ENCODE results near the gene DHH. TPM values are rescaled to one million over a fixed set of nuclear protein-coding genes. Genes with fewer than 3 reads are reported as not detected.
A peak's percentile ranks its signal among the peaks of the same experiment; 100 is the strongest.

Gene DHH
- total RNA-seq, 1 experiment from 2014 or later = not detected

GRCh38 chr12:49110464-49111155 is 16.0 kb upstream of the DHH start, which contains the start of gene LMBR1L:
Gene LMBR1L (minus strand): TSS chr12:49110847. CDS start chr12:49110555, 292 bp downstream.
- in situ Hi-C loops (cut with HindIII; ENCODE audit: low sequenced_read_pairs) = no loop called here
- DNase-seq (ENCODE audit: low spot score) = peak; percentile 99

- in situ Hi-C loops (cut with HindIII; ENCODE audit: low sequenced_read_pairs) = no loop called here
Observed at GRCh38 chr12:49109641-49110463, 15.3 kb upstream of the DHH start.

GRCh38 chr12:49108958-49109404 is 14.4 kb upstream of the DHH start:
- in situ Hi-C loops (cut with HindIII; ENCODE audit: low sequenced_read_pairs) = no loop called here
- DNase-seq (ENCODE audit: low spot score) = peak; percentile 32

More at GRCh38 chr12:49109641-49110463, 15.3 kb upstream of the DHH start:
- DNase-seq (ENCODE audit: low spot score) = peak; percentile 48

GRCh38 chr12:49105504-49106084 is 11.0 kb upstream of the DHH start:
- no peak for DNase-seq (ENCODE audit: low spot score)
- in situ Hi-C loops (cut with HindIII; ENCODE audit: low sequenced_read_pairs) = no loop called here

GRCh38 chr12:49104822-49105221 is 10.2 kb upstream of the DHH start:
- in situ Hi-C loops (cut with HindIII; ENCODE audit: low sequenced_read_pairs) = no loop called here
- no peak for DNase-seq (ENCODE audit: low spot score)

GRCh38 chr12:49100380-49100779 is 5.8 kb upstream of the DHH start:
- DNase-seq (ENCODE audit: low spot score) = no peak
- in situ Hi-C loops (cut with HindIII; ENCODE audit: low sequenced_read_pairs) = no loop called here

GRCh38 chr12:49098703-49099102 is 4.1 kb upstream of the DHH start:
- in situ Hi-C loops (cut with HindIII; ENCODE audit: low sequenced_read_pairs) = no loop called here
- DNase-seq (ENCODE audit: low spot score) = no peak

- DNase-seq (ENCODE audit: low spot score) = peak; percentile 51
- in situ Hi-C loops (cut with HindIII; ENCODE audit: low sequenced_read_pairs) = no loop called here
Observed at GRCh38 chr12:49098035-49098451, 3.4 kb upstream of the DHH start.

GRCh38 chr12:49097381-49097780 is 2.8 kb upstream of the DHH start:
- DNase-seq (ENCODE audit: low spot score) = peak; percentile 59
- in situ Hi-C loops (cut with HindIII; ENCODE audit: low sequenced_read_pairs) = no loop called here

GRCh38 chr12:49094975-49095365 is 369 bp upstream of the DHH start:
- in situ Hi-C loops (cut with HindIII; ENCODE audit: low sequenced_read_pairs) = no loop called here
- no peak for DNase-seq (ENCODE audit: low spot score)

GRCh38 chr12:49093792-49094159 is 825 bp downstream of the DHH start:
- DNase-seq (ENCODE audit: low spot score) = peak; percentile 41
- in situ Hi-C loops (cut with HindIII; ENCODE audit: low sequenced_read_pairs) = no loop called here

- no peak for DNase-seq (ENCODE audit: low spot score)
- in situ Hi-C loops (cut with HindIII; ENCODE audit: low sequenced_read_pairs) = no loop called here
Observed at GRCh38 chr12:49092816-49093406, 1.7 kb downstream of the DHH start.

- DNase-seq (ENCODE audit: low spot score) = peak; percentile 58
- in situ Hi-C loops (cut with HindIII; ENCODE audit: low sequenced_read_pairs) = no loop called here
Observed at GRCh38 chr12:49092086-49092815, 2.4 kb downstream of the DHH start.

- no peak for DNase-seq (ENCODE audit: low spot score)
- in situ Hi-C loops (cut with HindIII; ENCODE audit: low sequenced_read_pairs) = no loop called here
Observed at GRCh38 chr12:49091836-49092085, 2.8 kb downstream of the DHH start.

GRCh38 chr12:49091056-49091835 is 3.4 kb downstream of the DHH start:
- in situ Hi-C loops (cut with HindIII; ENCODE audit: low sequenced_read_pairs) = no loop called here
- DNase-seq (ENCODE audit: low spot score) = no peak

- peak; percentile 32 for DNase-seq (ENCODE audit: low spot score)
- in situ Hi-C loops (cut with HindIII; ENCODE audit: low sequenced_read_pairs) = no loop called here
Observed at GRCh38 chr12:49089821-49090773, 4.5 kb downstream of the DHH start.

GRCh38 chr12:49088932-49089330 is 5.7 kb downstream of the DHH start:
- no peak for DNase-seq (ENCODE audit: low spot score)
- in situ Hi-C loops (cut with HindIII; ENCODE audit: low sequenced_read_pairs) = no loop called here
